ENCODE measurements around the gene DDX54. TPM values are rescaled to one million over a fixed set of nuclear protein-coding genes. Genes with fewer than 3 reads are reported as not detected.

Gene DDX54
- total RNA-seq, 1 experiment from 2014 or later: 101 TPM

GRCh38 chr12:113165521-113166450 is 19.5 kb downstream of the DDX54 start:
- no peaks in the 10 kb centered on the region for H3K9me3 ChIP-seq (ENCODE audit: control insufficient read depth, insufficient read depth, low read depth, low read length)
- H3K27ac ChIP-seq (ENCODE audit: low read length): no peak overlapping the region
- H3K36me3 ChIP-seq (ENCODE audit: control insufficient read depth, insufficient read depth, low read length): peaks cover 2% of the 10 kb centered on the region; the same call in 1 of the 2 replicates
- no peaks in the 10 kb centered on the region for H3K4me1 ChIP-seq (ENCODE audit: control insufficient read depth, insufficient read depth, low read length)
- intact Hi-C loops (cut with micrococcal nuclease; ENCODE audit: unreplicated experiment) (no loop called here), in situ Hi-C loops (cut with HindIII; ENCODE audit: low pct_unique_long_range_greater_than_20kb, low sequenced_read_pairs) (loop anchor here (25.0 kb wide), 1 partner anchor 103 kb away; the partner anchor contains the start of gene DTX1)
- no peak overlapping the region for H3K4me3 ChIP-seq (ENCODE audit: low read depth in 2 of 2, low read length in 2 of 2)
- ATAC-seq (no peak), DNase-seq (ENCODE audit: low read depth, low spot score) (no peak)
- CTCF ChIA-PET: no interaction called here
- BruUV-seq (replicated peaks): no TSS peak
- TF ChIP-seq SIN3A (IDR thresholded peaks at IDR 0.05; ENCODE audit: borderline replicate concordance, insufficient read depth, low read depth, low read length) (no peak), POLR2AphosphoS5 (IDR thresholded peaks at IDR 0.05; ENCODE audit: low read depth, low read length) (no peak), TCF7L2 (IDR thresholded peaks at IDR 0.05; ENCODE audit: low read depth, low read length) (no peak)
- TF ChIP-seq, protein P1, sequence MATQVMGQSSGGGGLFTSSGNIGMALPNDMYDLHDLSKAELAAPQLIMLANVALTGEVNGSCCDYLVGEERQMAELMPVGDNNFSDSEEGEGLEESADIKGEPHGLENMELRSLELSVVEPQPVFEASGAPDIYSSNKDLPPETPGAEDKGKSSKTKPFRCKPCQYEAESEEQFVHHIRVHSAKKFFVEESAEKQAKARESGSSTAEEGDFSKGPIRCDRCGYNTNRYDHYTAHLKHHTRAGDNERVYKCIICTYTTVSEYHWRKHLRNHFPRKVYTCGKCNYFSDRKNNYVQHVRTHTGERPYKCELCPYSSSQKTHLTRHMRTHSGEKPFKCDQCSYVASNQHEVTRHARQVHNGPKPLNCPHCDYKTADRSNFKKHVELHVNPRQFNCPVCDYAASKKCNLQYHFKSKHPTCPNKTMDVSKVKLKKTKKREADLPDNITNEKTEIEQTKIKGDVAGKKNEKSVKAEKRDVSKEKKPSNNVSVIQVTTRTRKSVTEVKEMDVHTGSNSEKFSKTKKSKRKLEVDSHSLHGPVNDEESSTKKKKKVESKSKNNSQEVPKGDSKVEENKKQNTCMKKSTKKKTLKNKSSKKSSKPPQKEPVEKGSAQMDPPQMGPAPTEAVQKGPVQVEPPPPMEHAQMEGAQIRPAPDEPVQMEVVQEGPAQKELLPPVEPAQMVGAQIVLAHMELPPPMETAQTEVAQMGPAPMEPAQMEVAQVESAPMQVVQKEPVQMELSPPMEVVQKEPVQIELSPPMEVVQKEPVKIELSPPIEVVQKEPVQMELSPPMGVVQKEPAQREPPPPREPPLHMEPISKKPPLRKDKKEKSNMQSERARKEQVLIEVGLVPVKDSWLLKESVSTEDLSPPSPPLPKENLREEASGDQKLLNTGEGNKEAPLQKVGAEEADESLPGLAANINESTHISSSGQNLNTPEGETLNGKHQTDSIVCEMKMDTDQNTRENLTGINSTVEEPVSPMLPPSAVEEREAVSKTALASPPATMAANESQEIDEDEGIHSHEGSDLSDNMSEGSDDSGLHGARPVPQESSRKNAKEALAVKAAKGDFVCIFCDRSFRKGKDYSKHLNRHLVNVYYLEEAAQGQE (IDR thresholded peaks at IDR 0.05; ENCODE audit: insufficient read depth in 1 of 2, low read depth in 2 of 2, low read length in 1 of 2): no peak
- TF ChIP-seq, protein P2, sequence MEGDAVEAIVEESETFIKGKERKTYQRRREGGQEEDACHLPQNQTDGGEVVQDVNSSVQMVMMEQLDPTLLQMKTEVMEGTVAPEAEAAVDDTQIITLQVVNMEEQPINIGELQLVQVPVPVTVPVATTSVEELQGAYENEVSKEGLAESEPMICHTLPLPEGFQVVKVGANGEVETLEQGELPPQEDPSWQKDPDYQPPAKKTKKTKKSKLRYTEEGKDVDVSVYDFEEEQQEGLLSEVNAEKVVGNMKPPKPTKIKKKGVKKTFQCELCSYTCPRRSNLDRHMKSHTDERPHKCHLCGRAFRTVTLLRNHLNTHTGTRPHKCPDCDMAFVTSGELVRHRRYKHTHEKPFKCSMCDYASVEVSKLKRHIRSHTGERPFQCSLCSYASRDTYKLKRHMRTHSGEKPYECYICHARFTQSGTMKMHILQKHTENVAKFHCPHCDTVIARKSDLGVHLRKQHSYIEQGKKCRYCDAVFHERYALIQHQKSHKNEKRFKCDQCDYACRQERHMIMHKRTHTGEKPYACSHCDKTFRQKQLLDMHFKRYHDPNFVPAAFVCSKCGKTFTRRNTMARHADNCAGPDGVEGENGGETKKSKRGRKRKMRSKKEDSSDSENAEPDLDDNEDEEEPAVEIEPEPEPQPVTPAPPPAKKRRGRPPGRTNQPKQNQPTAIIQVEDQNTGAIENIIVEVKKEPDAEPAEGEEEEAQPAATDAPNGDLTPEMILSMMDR (IDR thresholded peaks at IDR 0.05): no peak
- H3K27me3 ChIP-seq (ENCODE audit: control insufficient read depth, insufficient read depth, low read length): no peaks in the 10 kb centered on the region
- POLR2A ChIA-PET: no interaction called here

GRCh38 chr12:113164014-113164413 is 21.3 kb downstream of the DDX54 start:
- TF ChIP-seq SIN3A (IDR thresholded peaks at IDR 0.05; ENCODE audit: borderline replicate concordance, insufficient read depth, low read depth, low read length) (no peak), POLR2AphosphoS5 (IDR thresholded peaks at IDR 0.05; ENCODE audit: low read depth, low read length) (no peak), TCF7L2 (IDR thresholded peaks at IDR 0.05; ENCODE audit: low read depth, low read length) (no peak)
- TF ChIP-seq, protein P1 (IDR thresholded peaks at IDR 0.05; ENCODE audit: insufficient read depth in 1 of 2, low read depth in 2 of 2, low read length in 1 of 2): no peak
- TF ChIP-seq, protein P2 (IDR thresholded peaks at IDR 0.05): no peak
- CTCF ChIA-PET: no interaction called here
- no TSS peak for BruUV-seq (replicated peaks)
- DNase-seq (ENCODE audit: low read depth, low spot score) (no peak), ATAC-seq (no peak)
- no peaks in the 10 kb centered on the region for H3K4me1 ChIP-seq (ENCODE audit: control insufficient read depth, insufficient read depth, low read length)
- intact Hi-C loops (cut with micrococcal nuclease; ENCODE audit: unreplicated experiment) (no loop called here), in situ Hi-C loops (cut with HindIII; ENCODE audit: low pct_unique_long_range_greater_than_20kb, low sequenced_read_pairs) (loop anchor here (25.0 kb wide), 1 partner anchor 102 kb away; the partner anchor contains the start of gene DTX1)
- H3K9me3 ChIP-seq (ENCODE audit: control insufficient read depth, insufficient read depth, low read depth, low read length): no peaks in the 10 kb centered on the region
- POLR2A ChIA-PET: no interaction called here
- no peaks in the 10 kb centered on the region for H3K36me3 ChIP-seq (ENCODE audit: control insufficient read depth, insufficient read depth, low read length)
- H3K4me3 ChIP-seq (ENCODE audit: low read depth in 2 of 2, low read length in 2 of 2): no peak overlapping the region
- no peaks in the 10 kb centered on the region for H3K27me3 ChIP-seq (ENCODE audit: control insufficient read depth, insufficient read depth, low read length)
- H3K27ac ChIP-seq (ENCODE audit: low read length): no peak overlapping the region
